Measurements from ENCODE around the gene DHRSX. TPM values are rescaled to one million over a fixed set of nuclear protein-coding genes. Genes with fewer than 3 reads are reported as not detected.

The DHRSX gene, protein sequence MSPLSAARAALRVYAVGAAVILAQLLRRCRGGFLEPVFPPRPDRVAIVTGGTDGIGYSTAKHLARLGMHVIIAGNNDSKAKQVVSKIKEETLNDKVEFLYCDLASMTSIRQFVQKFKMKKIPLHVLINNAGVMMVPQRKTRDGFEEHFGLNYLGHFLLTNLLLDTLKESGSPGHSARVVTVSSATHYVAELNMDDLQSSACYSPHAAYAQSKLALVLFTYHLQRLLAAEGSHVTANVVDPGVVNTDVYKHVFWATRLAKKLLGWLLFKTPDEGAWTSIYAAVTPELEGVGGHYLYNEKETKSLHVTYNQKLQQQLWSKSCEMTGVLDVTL
- total RNA-seq, result 10 to 100 TPM; 19.9 to 36.5 (median 24.2) TPM

GRCh38 chrX:2500803-2501558 lies at the start of gene DHRSX, which contains the start of gene ZBED1:
TSS of gene DHRSX (minus strand) at chrX:2500976. CDS start at chrX:2500925, 51 bp downstream.
TSS of gene ZBED1 (minus strand) at chrX:2500976. CDS start at chrX:2490719, 10,257 bp downstream.
- Histone ChIP-seq H3K27me3 (no peaks in the 10 kb centered on the region), H3K4me3 (replicated peaks in 1 of 3) (peak within 1 kb of the TSS; percentile 92 to 99 (median 95)), H3K27ac (peak within 1 kb of the TSS; percentile 75 to 93 (median 89)), H3K36me3 (no peaks in the 10 kb centered on the region), H3K9me3 (no peaks in the 10 kb centered on the region), H3K4me1 (peaks cover 30% of the 10 kb centered on the region in 2 donors)
- DNase-seq, result peak; percentile 25 to 33
- no peak for TF ChIP-seq CTCF (IDR thresholded peaks at IDR 0.05)
- peak in 1 of 2 donors; percentile 47 for TF ChIP-seq POLR2A (IDR thresholded peaks at IDR 0.05)
- 4 to 51% methylated on average over 4 to 10 of the region's 57 CpGs for WGBS, 2 donors
- intact Hi-C loops (cut with DNase I), result loop anchor here (10.0 kb wide), 1 partner anchor 176 kb away; no protein-coding TSS in a partner anchor

GRCh38 chrX:2549876-2550275 lies 49.1 kb upstream of the DHRSX start:
- Histone ChIP-seq H3K4me3 (replicated peaks in 1 of 3) (no peak overlapping the region), H3K9me3 (no peaks in the 10 kb centered on the region), H3K27me3 (no peaks in the 10 kb centered on the region), H3K27ac (no peak overlapping the region), H3K4me1 (no peaks in the 10 kb centered on the region), H3K36me3 (no peaks in the 10 kb centered on the region)
- whole genome bisulfite sequencing, 2 donors, result 26 to 35% methylated on average over 7 of the region's 7 CpGs
- TF ChIP-seq CTCF (IDR thresholded peaks at IDR 0.05) (no peak), POLR2A (IDR thresholded peaks at IDR 0.05) (no peak)
- no peak for DNase-seq
- intact Hi-C loops (cut with DNase I), result no loop called here

DNA sequence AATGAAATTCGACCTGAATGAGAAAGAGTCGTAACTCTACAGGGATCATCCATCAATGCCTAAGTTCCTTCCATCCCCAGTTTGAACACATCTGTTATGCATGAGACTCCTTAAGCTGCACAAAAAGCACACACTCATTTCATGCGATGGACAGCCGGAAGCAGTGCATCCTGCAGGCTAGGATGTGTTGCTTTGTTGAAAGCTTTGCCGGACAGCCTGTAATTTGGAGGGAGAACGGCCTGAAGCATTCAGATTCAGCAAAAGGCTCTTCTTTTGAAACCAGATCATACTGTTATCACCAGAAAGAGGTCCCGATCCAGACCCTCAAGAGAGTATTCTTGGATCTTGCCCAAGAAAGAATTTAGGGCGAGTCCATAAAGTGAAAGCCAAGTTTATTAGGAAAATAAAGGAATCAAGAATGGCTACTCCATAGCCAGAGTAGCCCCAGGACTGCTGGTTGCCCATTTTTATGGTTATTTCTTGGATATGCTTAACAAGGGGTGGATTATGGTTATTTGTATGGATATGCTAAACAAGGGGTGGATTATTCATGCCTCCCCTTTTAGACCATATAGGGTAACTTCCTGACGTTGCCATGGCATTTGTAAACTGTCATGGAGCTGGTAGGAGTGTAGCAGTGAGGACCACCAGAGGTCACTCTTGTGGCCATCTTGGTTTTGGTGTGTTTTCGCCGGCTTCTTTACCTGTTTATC lies 48.1 kb upstream of the DHRSX start:
- Histone ChIP-seq H3K27ac (no peak overlapping the region), H3K4me3 (replicated peaks in 1 of 3) (no peak overlapping the region), H3K4me1 (no peaks in the 10 kb centered on the region), H3K27me3 (no peaks in the 10 kb centered on the region), H3K36me3 (no peaks in the 10 kb centered on the region), H3K9me3 (no peaks in the 10 kb centered on the region)
- no peak for TF ChIP-seq CTCF (IDR thresholded peaks at IDR 0.05)
- TF ChIP-seq POLR2A (IDR thresholded peaks at IDR 0.05), result no peak
- intact Hi-C loops (cut with DNase I), result no loop called here
- DNase-seq, result no peak
- 46 to 51% methylated on average over 11 of the region's 11 CpGs for WGBS, 2 donors

- Histone ChIP-seq H3K27ac (no peak overlapping the region), H3K27me3 (no peaks in the 10 kb centered on the region), H3K4me1 (no peaks in the 10 kb centered on the region), H3K9me3 (no peaks in the 10 kb centered on the region), H3K4me3 (replicated peaks in 1 of 3) (no peak overlapping the region), H3K36me3 (no peaks in the 10 kb centered on the region)
- TF ChIP-seq CTCF (IDR thresholded peaks at IDR 0.05) (no peak), POLR2A (IDR thresholded peaks at IDR 0.05) (no peak)
- no peak for DNase-seq
- intact Hi-C loops (cut with DNase I), result no loop called here
- 75 to 94% methylated on average over 4 of the region's 4 CpGs for WGBS, 2 donors
These were observed 47.0 kb upstream of the DHRSX start for GRCh38 chrX:2547736-2548135.

Data from thyroid gland (tissue), 4 donors.